Measurements from ENCODE around the gene RNASEH2A.

The RNASEH2A gene

GRCh38 chr19:12806242-12807081 is at the start of gene RNASEH2A:
Gene RNASEH2A (plus strand): TSS chr19:12806584. CDS start chr19:12806674, 90 bp downstream.
- DNase-seq = peak in 53 of 56 donors; percentile 45 to 92 (median 79)

GRCh38 chr19:12757544-12758274 is 48.7 kb upstream of the RNASEH2A start:
- DNase-seq = peak in 42 of 56 donors; percentile 1 to 74 (median 36)

- DNase-seq = no peak
Measured at GRCh38 chr19:12759686-12760085, 46.7 kb upstream of the RNASEH2A start.

GRCh38 chr19:12763100-12763499 is 43.3 kb upstream of the RNASEH2A start:
- no peak for DNase-seq

- DNase-seq = no peak
Measured at GRCh38 chr19:12764698-12765097, 41.7 kb upstream of the RNASEH2A start.

- peak in 36 of 56 donors; percentile 5 to 80 (median 56) for DNase-seq
Measured at GRCh38 chr19:12766051-12766521, 40.3 kb upstream of the RNASEH2A start.

- no peak for DNase-seq
Measured at GRCh38 chr19:12767150-12767549, 39.2 kb upstream of the RNASEH2A start.

- DNase-seq = no peak
Measured at GRCh38 chr19:12767666-12768065, 38.7 kb upstream of the RNASEH2A start.

GRCh38 chr19:12769689-12770088 is 36.7 kb upstream of the RNASEH2A start:
- no peak for DNase-seq

- no peak for DNase-seq
Measured at GRCh38 chr19:12770922-12771321, 35.5 kb upstream of the RNASEH2A start.

GRCh38 chr19:12772323-12772722 is 34.1 kb upstream of the RNASEH2A start:
- no peak for DNase-seq

GRCh38 chr19:12773571-12773970 is 32.8 kb upstream of the RNASEH2A start:
- DNase-seq = peak in 1 of 56 donors; percentile 6

GRCh38 chr19:12774588-12775555 is 31.5 kb upstream of the RNASEH2A start, which contains the start of gene HOOK2:
Gene HOOK2 (minus strand): TSS chr19:12775552. CDS start chr19:12775449, 103 bp downstream.
- peak in 24 of 56 donors; percentile 31 to 80 (median 52) for DNase-seq

- DNase-seq = peak in 52 of 56 donors; percentile 22 to 87 (median 69)
Measured at GRCh38 chr19:12777217-12778016, 29.0 kb upstream of the RNASEH2A start.

- peak in 42 of 56 donors; percentile 29 to 81 (median 64) for DNase-seq
Measured at GRCh38 chr19:12778017-12778904, 28.1 kb upstream of the RNASEH2A start.

GRCh38 chr19:12778905-12779161 is 27.6 kb upstream of the RNASEH2A start:
- peak in 1 of 56 donors; percentile 48 for DNase-seq

- peak in 21 of 56 donors; percentile 8 to 62 (median 25) for DNase-seq
Measured at GRCh38 chr19:12779162-12779993, 27.0 kb upstream of the RNASEH2A start.

GRCh38 chr19:12782174-12782423 is 24.3 kb upstream of the RNASEH2A start:
- no peak for DNase-seq
